NCI-H2227 (cell line): ENCODE data around the gene STOX1.
"Not testable (repeated sequence)": the region's sequence is repeated elsewhere in the genome, so short reads cannot be mapped to it uniquely, and the experiment has no call there.

Source experiments
- DNase-seq: peaks from one replicate; lab custom pipeline; 2025; ENCODE audit not compliant: unreplicated experiment; lab: John Stamatoyannopoulos, UW

Gene STOX1

DNA sequence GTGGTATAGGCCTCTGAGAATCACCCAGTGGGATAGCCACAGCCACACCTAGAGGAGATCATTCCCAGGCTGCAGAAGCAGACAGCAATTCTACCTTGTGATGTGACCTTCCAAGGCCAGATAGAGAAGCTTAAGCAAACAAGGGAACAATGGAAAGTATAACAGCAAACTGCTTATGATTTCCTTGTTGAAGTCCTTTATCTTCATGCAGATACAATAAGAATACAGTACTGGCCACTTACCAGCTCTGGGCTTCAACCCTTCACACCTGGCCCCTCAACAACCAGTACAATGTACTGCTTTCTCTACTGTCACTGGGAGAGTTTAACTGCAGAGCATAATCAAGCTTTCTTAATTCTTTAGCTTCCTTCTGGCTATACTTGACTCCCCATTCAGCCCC lies 51.2 kb downstream of the STOX1 start:
- no peak for DNase-seq

DNA sequence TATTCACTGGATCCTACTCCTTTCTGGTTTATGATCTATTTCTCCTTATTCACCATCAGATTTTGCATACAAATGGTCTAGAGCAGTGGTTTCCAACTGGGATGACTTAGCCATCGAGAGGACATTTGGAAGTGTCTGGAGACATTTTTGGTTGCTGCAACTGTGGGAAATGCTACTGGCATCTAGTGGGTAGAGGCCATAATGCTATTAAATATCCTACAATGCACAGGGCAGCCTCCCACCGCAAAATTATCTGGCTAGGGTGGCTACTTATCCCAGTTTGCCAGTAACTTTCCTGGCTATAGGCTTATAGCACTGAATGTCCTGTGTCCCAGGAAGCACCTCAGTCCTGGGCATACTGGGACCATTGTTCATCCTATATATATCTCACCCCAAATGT lies 52.3 kb downstream of the STOX1 start:
- DNase-seq: no peak

DNA sequence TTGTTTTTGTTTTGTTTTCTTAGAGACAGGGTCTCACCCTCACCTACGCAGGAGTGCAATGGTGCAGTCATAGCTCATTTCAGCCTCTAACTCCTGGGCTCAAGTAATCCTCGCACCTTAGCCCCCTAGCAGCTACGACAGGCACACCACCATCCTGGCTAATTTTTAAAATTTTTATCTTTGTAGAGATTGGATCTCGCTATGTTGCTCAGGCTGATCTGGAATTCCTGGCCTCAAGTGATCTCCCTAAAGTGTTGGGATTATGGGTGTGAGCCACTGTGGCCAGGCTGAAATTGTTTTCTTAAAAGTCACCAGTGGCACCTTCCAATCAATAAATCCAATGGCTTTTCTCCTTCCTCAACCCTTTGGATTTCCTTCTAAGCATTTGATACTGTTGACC lies 52.9 kb downstream of the STOX1 start:
- DNase-seq: no peak

DNA sequence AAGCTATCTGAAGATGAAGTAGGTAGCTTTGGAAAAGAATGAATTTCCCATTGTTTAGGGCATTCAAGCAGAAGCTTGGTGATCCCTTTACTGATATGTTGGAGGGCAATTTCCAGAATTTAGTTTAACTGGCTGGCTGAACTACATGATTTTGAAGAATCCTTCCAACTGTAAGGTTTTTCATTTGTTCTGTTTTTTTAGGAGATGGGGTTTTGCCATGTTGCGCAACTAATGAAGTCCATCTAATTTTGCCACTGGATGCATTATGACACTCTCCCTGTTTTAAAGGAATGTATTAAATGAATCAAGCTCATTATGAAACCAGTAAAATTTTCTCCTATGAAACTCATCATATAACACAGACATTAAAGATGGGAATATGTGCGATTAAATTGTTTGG lies 67.7 kb downstream of the STOX1 start:
- DNase-seq: no peak

DNA sequence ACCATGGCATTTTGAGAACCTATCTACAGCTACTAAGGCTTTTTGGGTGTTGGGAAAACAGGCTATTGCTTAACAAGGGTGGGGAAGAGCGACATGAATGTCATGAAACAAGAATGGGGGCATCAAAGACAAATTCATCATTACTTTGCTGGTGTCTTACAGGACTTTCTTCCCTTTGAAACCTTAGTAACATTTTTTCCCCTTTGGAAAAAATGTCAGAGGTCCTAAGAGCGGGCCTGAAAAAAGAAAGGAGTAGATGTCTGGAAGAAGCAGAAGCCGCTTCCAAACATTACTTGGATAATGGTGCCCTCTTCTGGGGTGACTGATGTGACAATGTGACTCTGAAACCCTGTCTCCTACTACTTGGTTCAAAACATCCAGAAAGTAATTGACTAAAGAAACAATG lies 70.0 kb downstream of the STOX1 start:
- peak; percentile 68 for DNase-seq

DNA sequence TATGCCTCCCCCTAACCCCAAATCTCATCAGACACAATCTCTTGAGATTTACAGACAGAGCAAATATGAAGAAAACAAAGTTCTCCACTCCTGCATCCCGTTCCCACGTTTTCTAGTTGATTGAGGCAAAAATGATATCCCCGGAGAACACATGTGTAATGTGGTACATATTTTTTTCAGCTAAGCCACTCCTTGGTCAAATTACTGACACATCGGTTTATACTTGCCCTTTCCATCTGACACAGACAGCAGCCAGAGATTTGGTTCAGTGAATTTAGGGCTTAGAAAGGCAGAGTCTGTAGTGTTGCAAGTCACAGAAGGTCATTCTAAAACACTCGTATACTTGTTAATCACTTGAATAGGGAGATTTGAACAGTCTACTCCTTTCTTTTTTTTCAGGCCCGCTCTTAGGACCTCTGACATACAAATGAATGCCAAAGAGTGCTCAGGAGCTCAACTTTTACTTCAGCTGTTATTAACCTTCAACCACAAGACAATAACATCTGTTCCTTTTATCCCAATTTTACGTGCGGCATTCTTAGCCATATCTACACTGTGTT lies 71.9 kb downstream of the STOX1 start:
- no peak for DNase-seq

DNA sequence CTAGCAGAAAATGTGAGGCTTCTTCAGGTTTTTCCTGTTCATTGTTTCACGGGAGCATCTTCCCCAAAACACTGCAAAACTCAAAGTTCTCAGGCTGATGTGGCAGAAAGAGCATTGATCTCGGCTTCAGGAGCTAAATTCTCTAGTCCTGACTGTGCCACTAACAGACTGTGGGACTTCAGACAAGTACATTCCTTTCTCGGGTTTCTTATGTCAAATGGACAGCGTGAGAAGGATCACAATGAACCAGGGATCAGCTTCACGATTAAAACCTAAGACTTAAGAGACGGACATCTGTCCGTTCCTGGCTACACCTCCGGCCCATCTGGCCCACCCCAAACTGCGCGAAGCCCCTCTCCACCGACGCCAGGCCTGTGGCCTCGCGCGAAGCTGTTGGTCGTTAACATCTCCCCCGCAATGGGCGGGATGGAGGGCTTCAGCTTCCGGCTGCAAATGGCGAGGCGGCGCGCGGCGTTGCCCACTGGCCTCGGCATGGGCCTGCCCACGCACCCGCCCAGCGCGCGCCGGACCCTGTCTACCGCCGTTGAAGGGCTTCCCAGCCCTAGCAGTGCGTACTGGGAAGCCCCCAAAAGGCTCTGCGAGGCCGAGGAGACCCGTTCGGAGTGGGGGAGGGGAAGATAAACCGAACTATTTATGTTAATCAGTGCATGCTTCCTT lies 73.2 kb downstream of the STOX1 start:
- DNase-seq: no peak

DNA sequence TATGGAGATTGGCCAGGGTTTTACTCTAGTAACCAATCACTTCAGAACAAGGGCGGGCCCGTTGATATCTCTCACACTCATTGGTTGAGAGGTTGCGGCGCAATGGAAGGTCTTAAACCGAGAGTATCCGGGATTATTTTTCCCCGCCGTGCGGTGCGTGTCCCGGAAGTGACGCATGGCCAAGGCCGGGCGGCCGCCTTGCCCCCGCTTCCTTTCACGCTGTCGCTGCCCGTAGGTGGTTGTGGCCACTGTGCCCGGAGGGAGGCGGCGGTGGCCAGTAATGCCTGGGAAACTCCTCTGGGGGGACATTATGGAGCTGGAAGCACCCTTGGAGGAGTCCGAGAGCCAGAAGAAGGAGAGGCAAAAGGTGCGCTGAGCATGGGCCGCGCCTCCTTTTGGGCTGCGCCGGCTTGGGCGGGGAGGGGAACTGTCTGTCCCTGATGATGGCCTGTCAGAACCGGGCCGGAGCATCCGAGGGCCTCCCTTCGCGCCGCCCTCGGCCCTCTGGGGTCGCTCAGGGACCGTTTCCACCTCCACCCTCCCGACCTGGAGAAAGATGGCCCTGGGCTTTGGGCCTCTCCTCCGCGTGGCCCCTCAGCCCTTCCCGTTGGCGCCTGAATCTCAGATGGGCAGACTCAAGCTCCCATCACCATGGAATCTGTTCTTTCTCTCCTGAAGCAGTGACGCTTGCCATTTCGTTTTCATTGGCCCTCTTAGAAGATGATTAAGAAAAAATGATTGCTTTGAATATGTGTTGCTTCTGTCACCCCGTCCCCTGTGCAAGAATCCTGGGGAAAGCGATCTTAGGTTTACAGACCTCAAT lies 74.0 kb downstream of the STOX1 start, which contains the start of gene DDX50:
TSS of gene DDX50 (plus strand) at position 211 of the 823 bp plus-strand sequence. CDS start at position 281, 70 bp downstream.
- DNase-seq: peak; percentile 98

DNA sequence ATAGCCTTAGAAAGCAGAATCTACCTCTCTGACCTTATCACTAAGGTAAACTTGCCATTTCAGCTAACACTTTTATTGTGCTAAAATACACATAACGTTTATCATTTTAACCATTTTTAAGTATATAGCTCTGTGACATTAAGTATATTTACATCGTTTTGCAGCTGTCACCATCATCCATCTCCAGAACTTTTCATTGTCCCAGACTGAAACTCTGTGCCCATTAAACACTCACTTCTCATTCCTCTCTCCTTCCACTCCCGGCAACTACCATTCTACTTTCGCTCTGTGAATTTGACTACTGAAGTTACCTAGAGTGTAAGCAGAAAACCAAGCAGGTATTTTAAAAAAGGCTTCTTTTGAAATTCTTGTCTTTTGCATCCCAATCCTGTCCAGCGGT lies 75.1 kb downstream of the STOX1 start:
- no peak for DNase-seq

DNA sequence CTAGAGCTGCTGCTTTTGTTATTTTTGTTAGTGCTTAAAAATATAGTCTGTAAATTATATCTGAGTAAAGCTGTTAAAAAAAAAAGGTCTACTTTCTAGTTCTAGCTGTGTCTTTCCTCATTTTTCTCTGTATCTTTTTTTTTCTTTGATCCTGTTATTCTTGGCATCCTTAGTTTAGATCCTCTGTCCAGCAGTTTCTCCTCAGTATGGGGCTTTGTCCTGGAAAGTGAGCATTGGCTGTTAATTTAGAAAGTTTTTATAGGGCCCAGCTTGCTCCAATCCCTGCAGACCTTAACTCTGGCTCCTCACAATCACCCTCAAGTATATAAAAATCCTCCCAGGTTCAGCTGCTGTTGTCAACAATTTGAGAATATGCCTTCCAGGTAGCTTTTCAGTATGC lies 97.3 kb downstream of the STOX1 start:
- no peak for DNase-seq

DNA sequence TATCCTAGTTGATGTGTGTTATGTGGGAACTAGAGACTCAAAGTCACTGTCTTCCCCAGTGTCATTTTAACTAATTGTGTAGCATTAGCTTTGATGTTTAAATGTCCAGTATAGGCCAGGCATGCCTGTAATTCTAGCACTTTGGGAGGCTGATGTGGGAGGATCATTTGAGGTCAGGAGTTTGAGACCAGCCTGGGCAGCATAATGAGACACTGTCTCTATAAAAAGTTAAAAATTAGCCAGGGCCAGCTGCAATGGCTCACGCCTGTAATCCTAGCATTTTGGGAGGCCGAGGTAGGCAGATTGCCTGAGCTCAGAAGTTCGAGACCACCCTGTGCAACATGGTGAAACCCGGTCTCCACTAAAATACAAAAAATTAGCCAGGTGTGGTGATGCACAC lies 98.2 kb downstream of the STOX1 start:
- no peak for DNase-seq

DNA sequence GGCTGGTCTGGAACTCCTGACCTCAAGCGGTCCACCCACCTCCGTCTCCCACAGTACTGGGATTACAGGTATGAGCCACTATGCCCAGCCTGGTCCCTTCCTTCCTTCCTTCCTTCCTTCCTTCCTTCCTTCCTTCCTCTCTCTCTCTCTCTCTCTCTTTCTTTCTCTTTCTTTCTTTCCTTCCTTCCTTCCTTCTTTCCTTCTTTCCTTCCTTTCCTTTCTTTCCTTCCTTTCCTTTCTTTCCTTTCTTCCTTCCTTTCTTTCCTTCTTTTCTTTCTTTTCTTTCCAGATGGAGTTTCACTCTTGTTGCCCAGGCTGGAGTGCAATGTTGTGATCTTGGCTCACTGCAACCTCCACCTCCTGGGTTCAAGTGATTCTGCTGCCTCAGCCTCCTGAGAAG lies 101.8 kb downstream of the STOX1 start:
- not testable (repeated sequence) for DNase-seq

DNA sequence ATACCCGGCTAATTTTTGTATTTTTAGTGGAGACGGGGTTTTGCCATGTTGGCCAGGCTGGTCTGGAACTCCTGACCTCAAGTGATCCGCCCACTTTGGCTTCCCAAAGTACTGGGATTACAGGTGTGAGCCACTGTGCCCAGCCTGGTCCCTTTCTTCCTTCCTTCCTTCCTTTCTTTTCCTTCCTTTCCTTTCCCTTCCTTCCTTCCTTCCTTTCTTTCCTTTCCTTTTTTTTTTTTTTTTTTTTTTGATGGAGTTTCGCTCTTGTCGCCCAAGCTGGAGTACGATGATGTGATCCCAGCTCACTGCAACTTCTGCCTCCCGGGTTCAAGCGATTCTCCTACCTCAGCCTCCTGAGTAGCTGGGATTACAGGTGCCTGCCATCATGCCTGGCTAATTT lies 102.6 kb downstream of the STOX1 start:
- not testable (repeated sequence) for DNase-seq

DNA sequence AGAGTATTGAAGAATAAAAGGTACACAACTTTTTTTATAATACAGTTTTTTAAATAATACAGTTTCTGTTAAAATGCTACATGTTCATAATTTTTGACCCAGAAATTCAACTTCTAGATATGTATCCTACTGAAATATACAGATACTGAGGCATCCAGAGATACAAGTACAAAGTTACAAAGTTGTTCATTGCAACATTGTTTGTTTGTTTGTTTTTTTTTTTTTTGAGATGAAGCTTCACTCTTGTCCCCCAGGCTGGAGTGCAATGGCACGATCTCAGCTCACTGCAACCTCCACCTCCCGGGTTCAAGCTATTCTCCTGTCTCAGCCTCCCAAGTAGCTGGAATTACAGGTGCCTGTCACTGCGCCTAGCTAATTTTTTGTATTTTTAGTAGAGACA lies 105.5 kb downstream of the STOX1 start:
- DNase-seq: not testable (repeated sequence)

DNA sequence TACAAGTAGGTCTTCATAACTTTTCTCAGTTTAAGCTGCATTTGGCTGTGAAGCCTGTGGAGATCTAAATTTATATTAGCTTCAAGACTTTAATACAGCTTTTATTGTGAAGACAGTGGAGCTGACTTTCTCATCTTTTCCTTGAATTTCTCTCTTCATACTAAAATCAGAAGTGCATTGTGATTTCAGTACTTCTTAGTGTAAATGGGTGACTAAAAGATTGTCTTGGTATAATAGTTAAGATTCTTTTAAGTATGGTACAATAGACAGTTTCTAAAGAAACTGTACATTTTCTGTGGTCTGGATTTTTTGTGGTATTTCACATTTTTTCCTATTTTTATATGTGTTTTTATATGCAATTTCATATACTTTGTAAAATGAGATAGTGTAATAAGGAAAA lies 107.7 kb downstream of the STOX1 start:
- no peak for DNase-seq

DNA sequence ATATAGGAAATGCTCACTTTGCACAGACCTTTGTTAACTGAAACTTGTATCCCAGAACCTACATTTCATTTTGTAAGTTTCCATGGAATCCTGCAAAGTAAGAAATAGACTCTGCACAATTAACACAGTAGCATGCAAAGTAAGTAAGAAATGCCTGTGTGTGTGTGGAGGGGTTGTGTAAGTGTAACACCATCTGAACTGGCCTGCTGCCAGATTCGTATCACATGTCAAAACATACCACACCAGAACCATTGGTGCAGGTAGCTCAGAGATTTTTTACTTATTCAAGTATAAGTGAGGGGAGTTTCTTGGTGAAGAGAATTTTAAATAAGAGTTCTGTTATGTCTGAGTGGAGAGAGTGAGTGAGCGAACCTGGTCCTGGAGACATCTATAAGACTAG lies 110.8 kb downstream of the STOX1 start:
- no peak for DNase-seq

DNA sequence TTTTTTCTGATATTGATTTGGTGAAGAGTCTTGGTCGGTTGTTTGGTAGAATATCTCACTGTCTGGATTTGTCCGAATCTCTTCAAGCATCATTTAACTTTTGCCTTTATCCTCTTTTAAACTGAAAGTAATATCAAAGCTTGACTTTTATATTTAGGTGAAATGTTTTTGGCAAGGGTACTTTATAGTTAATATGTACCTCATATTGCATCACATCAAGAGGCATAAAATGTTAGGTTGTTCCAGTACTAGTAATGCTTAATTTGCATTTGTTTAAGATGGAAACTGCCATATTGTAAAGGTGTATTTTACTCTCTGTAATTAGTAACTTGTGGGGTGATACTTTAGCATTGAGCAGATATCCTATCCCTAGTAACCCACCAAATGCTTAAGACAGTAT lies 111.6 kb downstream of the STOX1 start:
- no peak for DNase-seq

DNA sequence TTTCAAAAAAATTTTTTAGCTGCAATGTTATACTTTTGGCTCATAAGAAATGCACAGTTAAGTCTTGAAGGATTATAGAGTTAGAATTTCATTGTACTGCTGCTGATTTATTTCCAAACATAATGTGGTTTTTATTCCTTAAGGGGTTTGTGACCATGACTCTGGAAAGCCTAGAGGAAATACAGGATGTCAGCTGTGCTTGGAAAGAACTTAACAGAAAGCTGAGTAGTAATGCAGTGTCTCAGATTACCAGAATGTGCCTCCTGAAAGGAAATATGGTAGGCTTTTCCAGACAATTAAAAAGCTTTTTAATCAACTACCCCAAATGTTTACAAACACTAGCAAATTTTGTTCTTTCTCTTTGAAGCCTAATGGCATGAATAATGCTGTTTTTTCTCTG lies 113.6 kb downstream of the STOX1 start:
- not testable (repeated sequence) for DNase-seq
